Glutamatergic neuron (in vitro differentiated cells): Measurements from ENCODE around the gene ABCC10. TPM values are rescaled to one million over a fixed set of nuclear protein-coding genes. Genes with fewer than 3 reads are reported as not detected.
"Not testable (repeated sequence)": the region's sequence is repeated elsewhere in the genome, so short reads cannot be mapped to it uniquely, and the experiment has no call there.

Experiments used
- DNase-seq: peaks from one replicate; pipeline ENCODE4 v3.0.0; 2022
- H3K27ac Mint-ChIP-seq: one replicate; pipeline ENCODE4 v1.8.0; 2020; ENCODE audit warnings: mild to moderate bottlenecking, mixed read lengths, inconsistent platforms; ENCODE audit not compliant: unreplicated experiment
- H3K27me3 Mint-ChIP-seq: one replicate; pipeline ENCODE4 v1.8.0; 2020; ENCODE audit warnings: mild to moderate bottlenecking, moderate library complexity, mixed read lengths, inconsistent platforms; ENCODE audit not compliant: unreplicated experiment
- H3K36me3 Mint-ChIP-seq: one replicate; pipeline ENCODE4 v1.8.0; 2020; ENCODE audit warnings: mild to moderate bottlenecking, mixed read lengths, inconsistent platforms; ENCODE audit not compliant: unreplicated experiment
- H3K4me1 Mint-ChIP-seq: one replicate; pipeline ENCODE4 v1.8.0; 2020; ENCODE audit warnings: mild to moderate bottlenecking, low read depth, mixed read lengths, inconsistent platforms; ENCODE audit not compliant: unreplicated experiment
- H3K4me3 Mint-ChIP-seq: one replicate; pipeline ENCODE4 v1.8.0; 2020; ENCODE audit warnings: mild to moderate bottlenecking, mixed read lengths, inconsistent platforms; ENCODE audit not compliant: unreplicated experiment
- H3K9me3 Mint-ChIP-seq: one replicate; pipeline ENCODE4 v1.8.0; 2020; ENCODE audit warnings: mild to moderate bottlenecking, moderate library complexity, mixed read lengths, inconsistent platforms; ENCODE audit not compliant: unreplicated experiment
- CTCF ChIP-seq: fragments of 200-600 bp; sonication (generic); IDR thresholded peaks from one replicate; pipeline ENCODE4 v1.5.0; 2021; ENCODE audit not compliant: partially characterized antibody, unreplicated experiment
- total RNA-seq: library from RNA; stranded (reverse); fragmentation: NEBNext Ultra II Directional; extraction: Animal tissue kit (Norgen Biotek cat#: 25700); gene quantifications from one replicate; pipeline ENCODE4 v1.2.1, GENCODE V29; 2021; ENCODE audit not compliant: unreplicated experiment

The ABCC10 gene
- total RNA-seq, 1 donor from 2014 or later: 94.8 TPM

- Mint-ChIP-seq H3K27me3 (peaks cover 19% of the 10 kb centered on the region), H3K9me3 (peaks cover 10% of the 10 kb centered on the region), H3K36me3 (peaks cover 5% of the 10 kb centered on the region), H3K4me1 (peaks cover 9% of the 10 kb centered on the region), H3K4me3 (peak within 1 kb of the TSS; percentile 90), H3K27ac (peak within 1 kb of the TSS; percentile 63)
- peak; percentile 58 for DNase-seq
- no peak for TF ChIP-seq CTCF
Measured at GRCh38 chr6:43455531-43456428, 28.4 kb downstream of the ABCC10 start, which contains the start of gene DLK2. Gene DLK2 (minus strand): TSS chr6:43455548. CDS start chr6:43454825, 723 bp downstream.

GRCh38 chr6:43457643-43458042 is 30.3 kb downstream of the ABCC10 start:
- peaks cover 5% of the 10 kb centered on the region for H3K36me3 Mint-ChIP-seq
- no peak for DNase-seq
- H3K27ac Mint-ChIP-seq: no peak overlapping the region
- peak overlapping the region; percentile 38 for H3K4me3 Mint-ChIP-seq
- peaks cover 19% of the 10 kb centered on the region for H3K27me3 Mint-ChIP-seq
- peaks cover 10% of the 10 kb centered on the region for H3K9me3 Mint-ChIP-seq
- no peak for TF ChIP-seq CTCF
- H3K4me1 Mint-ChIP-seq: peaks cover 6% of the 10 kb centered on the region

GRCh38 chr6:43458154-43458553 is 30.8 kb downstream of the ABCC10 start:
- H3K27ac Mint-ChIP-seq, DNase-seq, H3K36me3 Mint-ChIP-seq, H3K4me1 Mint-ChIP-seq, H3K4me3 Mint-ChIP-seq: not testable (repeated sequence)
- H3K27me3 Mint-ChIP-seq: peaks cover 19% of the 10 kb centered on the region
- H3K9me3 Mint-ChIP-seq: peaks cover 10% of the 10 kb centered on the region

- TF ChIP-seq CTCF: no peak
- no peak for DNase-seq
- no peak overlapping the region for H3K4me3 Mint-ChIP-seq
- H3K27ac Mint-ChIP-seq: no peak overlapping the region
- peaks cover 3% of the 10 kb centered on the region for H3K4me1 Mint-ChIP-seq
- peaks cover 7% of the 10 kb centered on the region for H3K9me3 Mint-ChIP-seq
- peaks cover 8% of the 10 kb centered on the region for H3K27me3 Mint-ChIP-seq
- no peaks in the 10 kb centered on the region for H3K36me3 Mint-ChIP-seq
Measured at GRCh38 chr6:43459535-43459934, 32.2 kb downstream of the ABCC10 start.

GRCh38 chr6:43460032-43460431 is 32.7 kb downstream of the ABCC10 start:
- H3K36me3 Mint-ChIP-seq: no peaks in the 10 kb centered on the region
- peaks cover 7% of the 10 kb centered on the region for H3K9me3 Mint-ChIP-seq
- no peak overlapping the region for H3K4me3 Mint-ChIP-seq
- no peak overlapping the region for H3K27ac Mint-ChIP-seq
- H3K27me3 Mint-ChIP-seq: peaks cover 8% of the 10 kb centered on the region
- peaks cover 3% of the 10 kb centered on the region for H3K4me1 Mint-ChIP-seq
- no peak for TF ChIP-seq CTCF
- DNase-seq: no peak
